ENCODE data around the gene TAF11L8.

- no peak for TF ChIP-seq HDGF (IDR thresholded peaks at IDR 0.05; ENCODE audit: borderline replicate concordance)
- no peak for TF ChIP-seq FOXM1 (IDR thresholded peaks at IDR 0.05; ENCODE audit: borderline replicate concordance)
- no peak for TF ChIP-seq FOXK2 (IDR thresholded peaks at IDR 0.05)
- TF ChIP-seq ZNF384 (IDR thresholded peaks at IDR 0.05) = no peak
- TF ChIP-seq L3MBTL2 (conservative IDR thresholded peaks at IDR 0.05) = no peak
- no peak for TF ChIP-seq FOXA1 (IDR thresholded peaks at IDR 0.05)
- TF ChIP-seq SP1 (IDR thresholded peaks at IDR 0.05) = no peak
- no peak for TF ChIP-seq PKNOX1 (IDR thresholded peaks at IDR 0.05)
- TF ChIP-seq ARNT (IDR thresholded peaks at IDR 0.05) = no peak
- TF ChIP-seq CTBP1 (IDR thresholded peaks at IDR 0.05; ENCODE audit: borderline replicate concordance) = no peak
- no peak for TF ChIP-seq BHLHE40 (IDR thresholded peaks at IDR 0.05; ENCODE audit: borderline replicate concordance)
These were observed 43.4 kb upstream of the TAF11L8 start, which contains the start of gene TAF11L14 for GRCh38 chr5:17634160-17634559.

All from HEK293T (cell line).